ENCODE measurements around the gene BNIP3. TPM values are rescaled to one million over a fixed set of nuclear protein-coding genes. Genes with fewer than 3 reads are reported as not detected.

BNIP3 gene
- total and polyA plus RNA-seq, 2 of the 13 experiments (the other 11 are each of a cell fraction or from before 2014, with no cell fraction given), result 73.7 to 223 TPM

DNA sequence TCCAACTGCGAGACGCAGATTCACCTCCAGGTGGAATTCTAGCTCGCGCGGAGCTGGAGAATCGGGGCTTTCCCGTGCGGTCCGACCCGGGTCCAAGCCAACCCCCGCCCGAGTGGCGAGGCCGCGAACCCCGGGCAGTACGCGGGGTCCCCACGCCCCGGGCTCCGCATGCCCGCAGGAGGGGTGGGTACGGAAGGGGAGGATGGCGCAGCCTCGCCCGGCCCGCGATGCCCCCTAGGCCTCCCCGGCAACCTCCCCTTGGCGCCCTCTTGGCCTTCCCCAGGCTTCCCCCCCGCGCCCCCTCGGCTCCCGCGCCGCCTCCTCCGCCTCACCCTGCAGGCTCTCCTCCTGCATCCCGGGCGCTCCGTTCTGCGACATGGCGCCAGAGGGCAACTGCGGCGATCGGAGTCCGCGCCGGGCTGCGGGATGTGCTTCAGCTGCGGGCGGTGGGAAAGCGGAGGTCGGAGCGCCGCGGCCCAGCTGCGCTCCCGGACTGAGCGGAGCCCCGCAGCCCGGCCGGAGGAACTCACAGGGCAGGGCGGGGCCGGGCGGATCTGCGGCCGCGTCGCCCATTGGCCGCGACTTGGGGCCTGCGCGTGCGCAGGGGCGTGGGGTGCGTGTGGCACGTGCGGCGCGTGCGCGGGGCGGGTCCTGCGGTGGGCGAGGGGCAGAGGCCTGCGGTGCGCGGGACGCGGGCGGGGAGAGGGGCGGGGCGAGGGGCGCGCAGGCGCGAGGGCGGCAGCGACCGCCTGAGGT is at the start of gene BNIP3 (continued):
- TF ChIP-seq, protein P1, sequence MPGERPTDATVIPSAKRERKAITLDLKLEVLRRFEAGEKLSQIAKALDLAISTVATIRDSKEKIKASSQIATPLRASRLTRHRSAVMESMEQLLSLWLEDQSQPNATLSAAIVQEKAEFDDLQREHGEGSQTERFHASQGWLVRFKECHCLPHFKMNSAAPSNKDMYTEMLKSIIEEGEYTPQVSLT (CRISPR knock-in tag; IDR thresholded peaks at IDR 0.05; ENCODE audit: borderline replicate concordance, low read depth), result no peak
- TF ChIP-seq KLF11 (CRISPR knock-in tag; IDR thresholded peaks at IDR 0.05) (no peak), NR2C2 (CRISPR knock-in tag; IDR thresholded peaks at IDR 0.05; ENCODE audit: borderline replicate concordance) (peak; percentile 53), RCOR2 (CRISPR knock-in tag; IDR thresholded peaks at IDR 0.05) (no peak), PCBP2 (optimal IDR thresholded peaks at IDR 0.05; ENCODE audit: low read depth, low read length, poor library complexity, severe bottlenecking) (no peak), SKI (IDR thresholded peaks at IDR 0.05; ENCODE audit: partially characterized antibody) (peak; percentile 39), ADNP (CRISPR knock-in tag; IDR thresholded peaks at IDR 0.05) (no peak), ARID2 (CRISPR knock-in tag; IDR thresholded peaks at IDR 0.05; ENCODE audit: borderline replicate concordance) (no peak), ZKSCAN5 (CRISPR knock-in tag; IDR thresholded peaks at IDR 0.05) (no peak), ZNF292 (CRISPR knock-in tag; IDR thresholded peaks at IDR 0.05; ENCODE audit: borderline replicate concordance, low read depth) (no peak), ATRX (CRISPR knock-in tag; IDR thresholded peaks at IDR 0.05; ENCODE audit: borderline replicate concordance) (no peak), ZEB1 (IDR thresholded peaks at IDR 0.05; ENCODE audit: insufficient replicate concordance, low read depth) (no peak), SMAD9 (CRISPR knock-in tag; IDR thresholded peaks at IDR 0.05) (no peak), SAFB2 (CRISPR knock-in tag; IDR thresholded peaks at IDR 0.05; ENCODE audit: borderline replicate concordance, low read depth) (peak; percentile 31; the same call in 1 of the 2 replicates), FOXO1 (CRISPR knock-in tag; IDR thresholded peaks at IDR 0.05) (no peak; the same call in 1 of the 2 replicates), ZBTB3 (CRISPR knock-in tag; IDR thresholded peaks at IDR 0.05; ENCODE audit: borderline replicate concordance, low read depth) (no peak), ZNF558 (CRISPR knock-in tag; IDR thresholded peaks at IDR 0.05; ENCODE audit: borderline replicate concordance) (peak; percentile 63; the same call in 1 of the 2 replicates), PHB2 (IDR thresholded peaks at IDR 0.05; ENCODE audit: partially characterized antibody) (no peak), ONECUT2 (CRISPR knock-in tag; IDR thresholded peaks at IDR 0.05) (0 out of 2 replicates have a peak, but pooled peaks have one; percentile 9), DPF2 (CRISPR knock-in tag; IDR thresholded peaks at IDR 0.05; ENCODE audit: borderline replicate concordance, low read depth) (no peak), JUN (CRISPR knock-in tag; IDR thresholded peaks at IDR 0.05) (peak; percentile 51; the same call in 1 of the 2 replicates), THYN1 (CRISPR knock-in tag; IDR thresholded peaks at IDR 0.05; ENCODE audit: borderline replicate concordance, low read depth) (no peak), MED8 (CRISPR knock-in tag; IDR thresholded peaks at IDR 0.05; ENCODE audit: insufficient replicate concordance) (no peak)
- TF ChIP-seq, protein P2, sequence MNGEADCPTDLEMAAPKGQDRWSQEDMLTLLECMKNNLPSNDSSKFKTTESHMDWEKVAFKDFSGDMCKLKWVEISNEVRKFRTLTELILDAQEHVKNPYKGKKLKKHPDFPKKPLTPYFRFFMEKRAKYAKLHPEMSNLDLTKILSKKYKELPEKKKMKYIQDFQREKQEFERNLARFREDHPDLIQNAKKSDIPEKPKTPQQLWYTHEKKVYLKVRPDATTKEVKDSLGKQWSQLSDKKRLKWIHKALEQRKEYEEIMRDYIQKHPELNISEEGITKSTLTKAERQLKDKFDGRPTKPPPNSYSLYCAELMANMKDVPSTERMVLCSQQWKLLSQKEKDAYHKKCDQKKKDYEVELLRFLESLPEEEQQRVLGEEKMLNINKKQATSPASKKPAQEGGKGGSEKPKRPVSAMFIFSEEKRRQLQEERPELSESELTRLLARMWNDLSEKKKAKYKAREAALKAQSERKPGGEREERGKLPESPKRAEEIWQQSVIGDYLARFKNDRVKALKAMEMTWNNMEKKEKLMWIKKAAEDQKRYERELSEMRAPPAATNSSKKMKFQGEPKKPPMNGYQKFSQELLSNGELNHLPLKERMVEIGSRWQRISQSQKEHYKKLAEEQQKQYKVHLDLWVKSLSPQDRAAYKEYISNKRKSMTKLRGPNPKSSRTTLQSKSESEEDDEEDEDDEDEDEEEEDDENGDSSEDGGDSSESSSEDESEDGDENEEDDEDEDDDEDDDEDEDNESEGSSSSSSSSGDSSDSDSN (CRISPR knock-in tag; IDR thresholded peaks at IDR 0.05), result peak; percentile 91
- TF ChIP-seq, protein P3, sequence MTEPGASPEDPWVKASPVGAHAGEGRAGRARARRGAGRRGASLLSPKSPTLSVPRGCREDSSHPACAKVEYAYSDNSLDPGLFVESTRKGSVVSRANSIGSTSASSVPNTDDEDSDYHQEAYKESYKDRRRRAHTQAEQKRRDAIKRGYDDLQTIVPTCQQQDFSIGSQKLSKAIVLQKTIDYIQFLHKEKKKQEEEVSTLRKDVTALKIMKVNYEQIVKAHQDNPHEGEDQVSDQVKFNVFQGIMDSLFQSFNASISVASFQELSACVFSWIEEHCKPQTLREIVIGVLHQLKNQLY (CRISPR knock-in tag; IDR thresholded peaks at IDR 0.05), result 0 out of 2 replicates have a peak, but pooled peaks have one; percentile 35
- TF ChIP-seq, protein P4, sequence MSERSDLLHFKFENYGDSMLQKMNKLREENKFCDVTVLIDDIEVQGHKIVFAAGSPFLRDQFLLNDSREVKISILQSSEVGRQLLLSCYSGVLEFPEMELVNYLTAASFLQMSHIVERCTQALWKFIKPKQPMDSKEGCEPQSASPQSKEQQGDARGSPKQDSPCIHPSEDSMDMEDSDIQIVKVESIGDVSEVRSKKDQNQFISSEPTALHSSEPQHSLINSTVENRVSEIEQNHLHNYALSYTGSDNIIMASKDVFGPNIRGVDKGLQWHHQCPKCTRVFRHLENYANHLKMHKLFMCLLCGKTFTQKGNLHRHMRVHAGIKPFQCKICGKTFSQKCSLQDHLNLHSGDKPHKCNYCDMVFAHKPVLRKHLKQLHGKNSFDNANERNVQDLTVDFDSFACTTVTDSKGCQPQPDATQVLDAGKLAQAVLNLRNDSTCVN (CRISPR knock-in tag; IDR thresholded peaks at IDR 0.05; ENCODE audit: borderline replicate concordance), result no peak

All from HepG2 (cell line).